Stomach (tissue), 9 donors: Measurements from ENCODE around the gene CLDN1. TPM values are rescaled to one million over a fixed set of nuclear protein-coding genes. Genes with fewer than 3 reads are reported as not detected.

Source experiments
- DNase-seq, 2 donors: peaks; one replicate each; pipeline versions ENCODE4 v3.0.0 to v3.0.0-alpha.2; 2013 to 2019
- H3K27ac ChIP-seq, 5 donors: fragments of 200-600 bp in 4 of 5; sonication (generic) in 4 of 5; one replicate each; pipeline ENCODE4 v1.5.1; 2013 to 2019; ENCODE audit warnings: mild to moderate bottlenecking in 1 of 5, moderate library complexity in 1 of 5
- H3K27me3 ChIP-seq, 3 donors: fragments of 200-600 bp; sonication (generic); one replicate each; pipeline ENCODE4 v1.5.1; 2017 to 2019; ENCODE audit warnings: mixed run types in 1 of 3
- H3K36me3 ChIP-seq, 4 donors: fragments of 200-600 bp; sonication (generic); 1 replicate in 3 of 4; 2 replicates in 1 of 4; pipeline ENCODE4 v1.5.1; 2016 to 2019
- H3K4me1 ChIP-seq, 4 donors: fragments of 200-600 bp; sonication (generic); one replicate each; pipeline ENCODE4 v1.5.1; 2016 to 2019
- H3K4me3 ChIP-seq, 4 donors: fragments of 200-600 bp; sonication (generic) in 3 of 4; one replicate each; pipeline ENCODE4 v1.5.1; 2016 to 2019; ENCODE audit warnings: mild to moderate bottlenecking in 1 of 4
- H3K9me3 ChIP-seq, 4 donors: fragments of 200-600 bp; sonication (generic); one replicate each; pipeline ENCODE4 v1.5.1; 2016 to 2019
- EP300 ChIP-seq: sonication (generic); formaldehyde crosslinking; IDR thresholded peaks from one replicate; pipeline ENCODE4 v1.6.1; 2017; ENCODE audit warnings: antibody characterized with exemption
- POLR2A ChIP-seq, 4 donors: fragments of 450-650 bp; IDR thresholded peaks; one replicate each; pipeline ENCODE4 v1.6.1; 2016; ENCODE audit warnings: antibody characterized with exemption in 4 of 4, control low read depth in 2 of 4, mild to moderate bottlenecking in 1 of 4, moderate library complexity in 1 of 4
- POLR2AphosphoS5 ChIP-seq, 3 donors: sonication (generic); formaldehyde crosslinking; IDR thresholded peaks; one replicate each; pipeline ENCODE4 v1.6.1; 2016; ENCODE audit warnings: antibody characterized with exemption in 3 of 3
- WGBS, 5 donors: extraction: QIAGEN DNeasy Blood & Tissue Kit in 3 of 5; methylation state at CpG; one replicate each; pipeline versions ENCODE4 v1.1.5 to v1.1.7; 2013 to 2018; 5-methylcytosine and 5-hydroxymethylcytosine counted together
- intact Hi-C: fragments of 100-400 bp; cut with DNase I; formaldehyde crosslinking; loops from one replicate; pipeline ENCODE4 v1.15.1; 2023; ENCODE audit warnings: low total_unique reads
- polyA plus RNA-seq, 3 donors: library from polyadenylated mRNA; stranded (reverse); fragments of 200-250 nt; gene quantifications; one replicate each; pipeline ENCODE4 v1.2.3, GENCODE V29; 2013
- total RNA-seq, 5 donors: library from RNA; depleted of rRNA; stranded (reverse); fragments of >200 nt; gene quantifications; one replicate each; pipeline versions ENCODE4 v1.1.0 to v1.2.3, GENCODE V29; 2014 to 2016
- TF ChIP-seq, protein P1 (sequence below), 7 experiments: fragments of 450-650 bp in 4 of 7; fragments of 200-600 bp in 3 of 7; sonication (generic) in 3 of 7; IDR thresholded peaks; one replicate each; pipeline ENCODE4 v1.5.1; 2016 to 2019; ENCODE audit warnings: antibody characterized with exemption in 7 of 7, control low read depth in 2 of 7, mild to moderate bottlenecking in 1 of 7
- donor health status: healthy with polysubstance abuse.
- donor health status: Bipolar disorder and iron deficiency.
- donor health status: healthy.

The CLDN1 gene
- total and polyA plus RNA-seq, 8 donors, result 0.62 to 15.6 (median 4.9) TPM; not detected in 3

DNA sequence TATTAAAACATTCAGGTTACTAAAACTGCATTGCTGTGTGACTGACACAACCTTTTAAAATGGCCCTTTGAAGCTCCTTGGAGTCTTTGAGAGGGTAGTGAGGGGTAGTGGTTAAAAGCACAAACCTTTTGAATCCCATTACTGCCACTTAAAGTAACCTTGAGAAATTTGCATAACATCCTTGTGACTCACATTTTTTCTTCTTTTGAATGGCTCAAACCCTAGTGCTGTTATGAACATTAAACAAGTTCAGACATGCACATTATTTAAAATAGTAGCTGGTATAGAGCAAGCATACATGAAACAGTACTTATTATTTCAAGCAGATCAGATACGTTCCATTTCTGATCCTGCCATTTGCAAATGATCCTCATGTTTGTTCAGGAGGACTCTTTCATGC is 3.7 kb upstream of the CLDN1 start:
- Histone ChIP-seq H3K9me3 (no peaks in the 10 kb centered on the region), H3K4me1 (peaks cover 4 to 27% (median 17%) of the 10 kb centered on the region in 4 donors), H3K27ac (no peak overlapping the region), H3K27me3 (peaks cover 0 to 18% (median 7%) of the 10 kb centered on the region in 3 donors), H3K4me3 (no peak overlapping the region), H3K36me3 (no peaks in the 10 kb centered on the region)
- no peak for DNase-seq
- no peak for TF ChIP-seq POLR2A (IDR thresholded peaks at IDR 0.05)
- intact Hi-C loops, result loop anchor here (10.0 kb wide), 1 partner anchor 351 kb away; no protein-coding TSS in a partner anchor
- 72 to 93% (median 78%) methylated on average over 1 of the region's 1 CpG for WGBS, 5 donors

GRCh38 chr3:190323246-190323626 is 990 bp upstream of the CLDN1 start:
- intact Hi-C loops, result loop anchor here (10.0 kb wide), 1 partner anchor 348 kb away; no protein-coding TSS in a partner anchor
- peaks cover 4 to 27% (median 17%) of the 10 kb centered on the region in 4 donors for H3K4me1 ChIP-seq
- H3K27ac ChIP-seq, result peak overlapping the region in 3 of 5 donors; percentile 36 to 45 (median 36)
- peak overlapping the region in 3 of 4 donors; percentile 13 to 31 (median 14) for H3K4me3 ChIP-seq
- no peaks in the 10 kb centered on the region for H3K9me3 ChIP-seq
- DNase-seq, result peak; percentile 38 to 65
- 21 to 50% (median 33%) methylated on average over 8 of the region's 8 CpGs for WGBS, 5 donors
- TF ChIP-seq POLR2AphosphoS5 (IDR thresholded peaks at IDR 0.05) (no peak), POLR2A (IDR thresholded peaks at IDR 0.05) (no peak), EP300 (no peak)
- TF ChIP-seq, protein P1, sequence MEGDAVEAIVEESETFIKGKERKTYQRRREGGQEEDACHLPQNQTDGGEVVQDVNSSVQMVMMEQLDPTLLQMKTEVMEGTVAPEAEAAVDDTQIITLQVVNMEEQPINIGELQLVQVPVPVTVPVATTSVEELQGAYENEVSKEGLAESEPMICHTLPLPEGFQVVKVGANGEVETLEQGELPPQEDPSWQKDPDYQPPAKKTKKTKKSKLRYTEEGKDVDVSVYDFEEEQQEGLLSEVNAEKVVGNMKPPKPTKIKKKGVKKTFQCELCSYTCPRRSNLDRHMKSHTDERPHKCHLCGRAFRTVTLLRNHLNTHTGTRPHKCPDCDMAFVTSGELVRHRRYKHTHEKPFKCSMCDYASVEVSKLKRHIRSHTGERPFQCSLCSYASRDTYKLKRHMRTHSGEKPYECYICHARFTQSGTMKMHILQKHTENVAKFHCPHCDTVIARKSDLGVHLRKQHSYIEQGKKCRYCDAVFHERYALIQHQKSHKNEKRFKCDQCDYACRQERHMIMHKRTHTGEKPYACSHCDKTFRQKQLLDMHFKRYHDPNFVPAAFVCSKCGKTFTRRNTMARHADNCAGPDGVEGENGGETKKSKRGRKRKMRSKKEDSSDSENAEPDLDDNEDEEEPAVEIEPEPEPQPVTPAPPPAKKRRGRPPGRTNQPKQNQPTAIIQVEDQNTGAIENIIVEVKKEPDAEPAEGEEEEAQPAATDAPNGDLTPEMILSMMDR (IDR thresholded peaks at IDR 0.05), result no peak
- H3K27me3 ChIP-seq, result peaks cover 0 to 26% (median 7%) of the 10 kb centered on the region in 3 donors
- H3K36me3 ChIP-seq, result no peaks in the 10 kb centered on the region

GRCh38 chr3:190322604-190323245 is 479 bp upstream of the CLDN1 start:
- H3K27me3 ChIP-seq, result peaks cover 0 to 26% (median 7%) of the 10 kb centered on the region in 3 donors
- 5 to 9% (median 6%) methylated on average over 12 of the region's 12 CpGs for WGBS, 5 donors
- no peaks in the 10 kb centered on the region for H3K9me3 ChIP-seq
- H3K27ac ChIP-seq, result peak overlapping the region in 3 of 5 donors; percentile 36 to 45 (median 36)
- intact Hi-C loops, result loop anchor here (10.0 kb wide), 1 partner anchor 348 kb away; no protein-coding TSS in a partner anchor
- DNase-seq, result peak in 1 of 2 donors; percentile 51
- H3K36me3 ChIP-seq, result no peaks in the 10 kb centered on the region
- H3K4me1 ChIP-seq, result peaks cover 4 to 27% (median 17%) of the 10 kb centered on the region in 4 donors
- no peak for TF ChIP-seq POLR2AphosphoS5 (IDR thresholded peaks at IDR 0.05)
- TF ChIP-seq, protein P1 (IDR thresholded peaks at IDR 0.05), result peak in 2 of 7 experiments; percentile 11 to 38
- H3K4me3 ChIP-seq, result peak overlapping the region; percentile 43 to 65 (median 54)

- DNase-seq, result no peak
- peaks cover 0 to 26% (median 7%) of the 10 kb centered on the region in 3 donors for H3K27me3 ChIP-seq
- H3K27ac ChIP-seq, result no peak overlapping the region
- H3K9me3 ChIP-seq, result no peaks in the 10 kb centered on the region
- H3K4me1 ChIP-seq, result peaks cover 4 to 20% (median 17%) of the 10 kb centered on the region in 4 donors
- no peak overlapping the region for H3K4me3 ChIP-seq
- no peak for TF ChIP-seq EP300
- no peak for TF ChIP-seq POLR2A (IDR thresholded peaks at IDR 0.05)
- intact Hi-C loops, result loop anchor here (10.0 kb wide), 1 partner anchor 346 kb away; no protein-coding TSS in a partner anchor
- no peaks in the 10 kb centered on the region for H3K36me3 ChIP-seq
- WGBS, 5 donors, result 89 to 91% (median 90%) methylated on average over 7 of the region's 7 CpGs
Observed at GRCh38 chr3:190320594-190321362, 1.5 kb downstream of the CLDN1 start.

DNA sequence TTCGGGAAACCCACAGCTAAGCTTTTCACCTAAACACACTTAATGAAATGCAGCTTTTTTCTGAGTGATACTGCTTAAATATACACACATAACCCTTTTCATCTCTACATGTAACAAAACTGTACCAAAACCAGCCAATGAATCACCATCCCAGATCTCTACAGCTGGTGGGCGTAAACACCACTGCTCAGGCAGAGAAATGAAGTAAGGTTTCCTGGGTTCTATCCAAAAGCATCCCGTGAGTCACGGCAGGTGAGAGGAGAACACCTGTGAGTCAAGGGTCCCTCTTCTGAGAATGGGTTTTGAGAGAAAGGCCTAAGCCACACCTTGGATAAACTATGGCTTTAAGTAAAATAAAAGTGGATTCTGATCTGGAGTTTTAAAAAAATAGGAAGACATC is 2.6 kb downstream of the CLDN1 start:
- Histone ChIP-seq H3K4me3 (no peak overlapping the region), H3K4me1 (peaks cover 4 to 20% (median 17%) of the 10 kb centered on the region in 4 donors), H3K9me3 (no peaks in the 10 kb centered on the region), H3K27me3 (peaks cover 0 to 26% (median 7%) of the 10 kb centered on the region in 3 donors), H3K27ac (no peak overlapping the region), H3K36me3 (no peaks in the 10 kb centered on the region)
- TF ChIP-seq POLR2A (IDR thresholded peaks at IDR 0.05) (no peak), POLR2AphosphoS5 (IDR thresholded peaks at IDR 0.05) (no peak), EP300 (no peak)
- TF ChIP-seq, protein P1 (IDR thresholded peaks at IDR 0.05), result no peak
- DNase-seq, result no peak
- intact Hi-C loops, result loop anchor here (10.0 kb wide), 2 partner anchors 95 to 345 kb away; no protein-coding TSS in a partner anchor
- WGBS, 5 donors, result 68 to 83% (median 81%) methylated on average over 4 of the region's 4 CpGs
